Activated CD4-positive, alpha-beta T cell treated with anti-CD3 and anti-CD28 coated beads for 1 hour (primary cell): Measurements from ENCODE around the gene ARMC3.

Source experiments
- DNase-seq: peaks from one replicate; pipeline ENCODE4 v3.0.0-alpha.2; 2020

ARMC3 gene

GRCh38 chr10:22997096-22997495 is 69.2 kb downstream of the ARMC3 start:
- DNase-seq: no peak

GRCh38 chr10:22998091-22998490 is 70.2 kb downstream of the ARMC3 start:
- DNase-seq: no peak

GRCh38 chr10:22999942-23000341 is 72.1 kb downstream of the ARMC3 start:
- no peak for DNase-seq

- DNase-seq: no peak
Measured at GRCh38 chr10:23001901-23002516, 74.2 kb downstream of the ARMC3 start.

- no peak for DNase-seq
Measured at GRCh38 chr10:23005150-23005549, 77.3 kb downstream of the ARMC3 start.

- no peak for DNase-seq
Measured at GRCh38 chr10:23013581-23014335, 85.9 kb downstream of the ARMC3 start.

- DNase-seq: no peak
Measured at GRCh38 chr10:23015021-23015707, 87.3 kb downstream of the ARMC3 start.

- no peak for DNase-seq
Measured at GRCh38 chr10:23016636-23017035, 88.8 kb downstream of the ARMC3 start.

- DNase-seq: no peak
Measured at GRCh38 chr10:23019633-23020032, 91.8 kb downstream of the ARMC3 start.

- no peak for DNase-seq
Measured at GRCh38 chr10:23021430-23021829, 93.6 kb downstream of the ARMC3 start.

- DNase-seq: no peak
Measured at GRCh38 chr10:23024002-23024401, 96.1 kb downstream of the ARMC3 start.

GRCh38 chr10:23031318-23031717 is 103.5 kb downstream of the ARMC3 start:
- no peak for DNase-seq

- no peak for DNase-seq
Measured at GRCh38 chr10:23034790-23035189, 106.9 kb downstream of the ARMC3 start.

- no peak for DNase-seq
Measured at GRCh38 chr10:23035569-23035968, 107.7 kb downstream of the ARMC3 start.

- no peak for DNase-seq
Measured at GRCh38 chr10:23037152-23037551, 109.3 kb downstream of the ARMC3 start.

GRCh38 chr10:23037561-23037960 is 109.7 kb downstream of the ARMC3 start:
- no peak for DNase-seq

GRCh38 chr10:23038172-23038571 is 110.3 kb downstream of the ARMC3 start:
- DNase-seq: no peak

- no peak for DNase-seq
Measured at GRCh38 chr10:23040002-23040401, 112.1 kb downstream of the ARMC3 start.

- no peak for DNase-seq
Measured at GRCh38 chr10:23046027-23046426, 118.2 kb downstream of the ARMC3 start.

GRCh38 chr10:23047201-23048050 is 119.6 kb downstream of the ARMC3 start:
- DNase-seq: no peak

- no peak for DNase-seq
Measured at GRCh38 chr10:23048191-23048590, 120.3 kb downstream of the ARMC3 start.

- DNase-seq: no peak
Measured at GRCh38 chr10:23051278-23051677, 123.4 kb downstream of the ARMC3 start.

GRCh38 chr10:23051855-23052331 is 124.0 kb downstream of the ARMC3 start:
- DNase-seq: no peak
